ENCODE results near the gene FBXO17. TPM values are rescaled to one million over a fixed set of nuclear protein-coding genes. Genes with fewer than 3 reads are reported as not detected.
"Not testable (repeated sequence)": the region's sequence is repeated elsewhere in the genome, so short reads cannot be mapped to it uniquely, and the experiment has no call there.

The FBXO17 gene
- total RNA-seq, 4 donors from 2014 or later = 24.9 to 47.8 (median 34.8) TPM

- TF ChIP-seq EP300 (IDR thresholded peaks at IDR 0.05) = no peak
- no peak for TF ChIP-seq POLR2A (IDR thresholded peaks at IDR 0.05; ENCODE audit: low read depth)
- no peak for TF ChIP-seq POLR2AphosphoS5 (IDR thresholded peaks at IDR 0.05)
- no peak for TF ChIP-seq CTCF (IDR thresholded peaks at IDR 0.05)
- no peaks in the 10 kb centered on the region for H3K9me3 ChIP-seq
- H3K4me1 ChIP-seq = no peaks in the 10 kb centered on the region
- H3K4me3 ChIP-seq = no peak overlapping the region
- H3K27ac ChIP-seq (replicated peaks in 1 of 4) = no peak overlapping the region
- no peak for DNase-seq (ENCODE audit: extremely low spot score)
- intact Hi-C loops (cut with DNase I) = no loop called here
- H3K36me3 ChIP-seq = no peaks in the 10 kb centered on the region
- WGBS = 67% methylated on average over 9 of the region's 9 CpGs
- peaks cover 0 to 17% (median 0%) of the 10 kb centered on the region in 4 donors for H3K27me3 ChIP-seq
Observed at GRCh38 chr19:39004403-39004802, 28.9 kb upstream of the FBXO17 start.

- H3K9me3 ChIP-seq = no peaks in the 10 kb centered on the region
- 63% methylated on average over 4 of the region's 4 CpGs for WGBS
- H3K4me3 ChIP-seq = no peak overlapping the region
- intact Hi-C loops (cut with DNase I) = no loop called here
- H3K4me1 ChIP-seq = no peaks in the 10 kb centered on the region
- H3K36me3 ChIP-seq = no peaks in the 10 kb centered on the region
- no peak for DNase-seq (ENCODE audit: extremely low spot score)
- H3K27me3 ChIP-seq = peaks cover 0 to 22% (median 0%) of the 10 kb centered on the region in 4 donors
- TF ChIP-seq POLR2A (IDR thresholded peaks at IDR 0.05; ENCODE audit: low read depth) (no peak), EP300 (IDR thresholded peaks at IDR 0.05) (no peak), POLR2AphosphoS5 (IDR thresholded peaks at IDR 0.05) (no peak), CTCF (IDR thresholded peaks at IDR 0.05) (no peak)
- no peak overlapping the region for H3K27ac ChIP-seq (replicated peaks in 1 of 4)
Observed at GRCh38 chr19:39003796-39004195, 28.3 kb upstream of the FBXO17 start.

- TF ChIP-seq POLR2AphosphoS5 (IDR thresholded peaks at IDR 0.05) = no peak
- no peak for TF ChIP-seq EP300 (IDR thresholded peaks at IDR 0.05)
- TF ChIP-seq POLR2A (IDR thresholded peaks at IDR 0.05; ENCODE audit: low read depth) = no peak
- TF ChIP-seq CTCF (IDR thresholded peaks at IDR 0.05) = no peak
- Histone ChIP-seq H3K27me3 (peaks cover 0 to 26% (median 0%) of the 10 kb centered on the region in 4 donors), H3K4me1 (no peaks in the 10 kb centered on the region), H3K27ac (replicated peaks in 1 of 4) (no peak overlapping the region), H3K4me3 (no peak overlapping the region), H3K36me3 (no peaks in the 10 kb centered on the region), H3K9me3 (no peaks in the 10 kb centered on the region)
- DNase-seq (ENCODE audit: extremely low spot score) = no peak
- 81% methylated on average over 4 of the region's 4 CpGs for WGBS
- intact Hi-C loops (cut with DNase I) = no loop called here
Observed at GRCh38 chr19:39003188-39003587, 27.6 kb upstream of the FBXO17 start.

- H3K27me3 ChIP-seq = peaks cover 0 to 26% (median 0%) of the 10 kb centered on the region in 4 donors
- no peaks in the 10 kb centered on the region for H3K9me3 ChIP-seq
- no peaks in the 10 kb centered on the region for H3K36me3 ChIP-seq
- no peak for DNase-seq (ENCODE audit: extremely low spot score)
- 60% methylated on average over 7 of the region's 7 CpGs for WGBS
- TF ChIP-seq POLR2AphosphoS5 (IDR thresholded peaks at IDR 0.05) (no peak), CTCF (IDR thresholded peaks at IDR 0.05) (no peak), POLR2A (IDR thresholded peaks at IDR 0.05; ENCODE audit: low read depth) (no peak), EP300 (IDR thresholded peaks at IDR 0.05) (no peak)
- intact Hi-C loops (cut with DNase I) = no loop called here
- H3K4me1 ChIP-seq = no peaks in the 10 kb centered on the region
- H3K4me3 ChIP-seq = no peak overlapping the region
- H3K27ac ChIP-seq (replicated peaks in 1 of 4) = no peak overlapping the region
Observed at GRCh38 chr19:39001041-39001440, 25.5 kb upstream of the FBXO17 start.

- 89% methylated on average over 3 of the region's 3 CpGs for WGBS
- H3K4me3 ChIP-seq; H3K4me1 ChIP-seq; H3K27ac ChIP-seq (replicated peaks in 1 of 4); H3K9me3 ChIP-seq; DNase-seq (ENCODE audit: extremely low spot score); intact Hi-C loops (cut with DNase I); H3K36me3 ChIP-seq: not testable (repeated sequence)
- peaks cover 0 to 41% (median 0%) of the 10 kb centered on the region in 4 donors for H3K27me3 ChIP-seq
Observed at GRCh38 chr19:38997576-38997975, 22.0 kb upstream of the FBXO17 start.

Measured in esophagus muscularis mucosa (tissue), 4 donors.